Sigmoid colon (tissue), 4 donors: ENCODE results near the gene WDFY4.

Experiments
- POLR2AphosphoS5 ChIP-seq, 4 donors: sonication (generic); formaldehyde crosslinking; IDR thresholded peaks; one replicate each; pipeline ENCODE4 v1.6.1; 2017; ENCODE audit warnings: antibody characterized with exemption in 4 of 4
- TF ChIP-seq, protein P1 (sequence below), 4 experiments: fragments of 450-650 bp in 3 of 4; fragments of 200-600 bp in 1 of 4; IDR thresholded peaks; one replicate each; pipeline ENCODE4 v1.5.1; 2016 to 2019; ENCODE audit warnings: antibody characterized with exemption in 4 of 4, mild to moderate bottlenecking in 3 of 4, moderate library complexity in 2 of 4

- TF ChIP-seq, protein P1, sequence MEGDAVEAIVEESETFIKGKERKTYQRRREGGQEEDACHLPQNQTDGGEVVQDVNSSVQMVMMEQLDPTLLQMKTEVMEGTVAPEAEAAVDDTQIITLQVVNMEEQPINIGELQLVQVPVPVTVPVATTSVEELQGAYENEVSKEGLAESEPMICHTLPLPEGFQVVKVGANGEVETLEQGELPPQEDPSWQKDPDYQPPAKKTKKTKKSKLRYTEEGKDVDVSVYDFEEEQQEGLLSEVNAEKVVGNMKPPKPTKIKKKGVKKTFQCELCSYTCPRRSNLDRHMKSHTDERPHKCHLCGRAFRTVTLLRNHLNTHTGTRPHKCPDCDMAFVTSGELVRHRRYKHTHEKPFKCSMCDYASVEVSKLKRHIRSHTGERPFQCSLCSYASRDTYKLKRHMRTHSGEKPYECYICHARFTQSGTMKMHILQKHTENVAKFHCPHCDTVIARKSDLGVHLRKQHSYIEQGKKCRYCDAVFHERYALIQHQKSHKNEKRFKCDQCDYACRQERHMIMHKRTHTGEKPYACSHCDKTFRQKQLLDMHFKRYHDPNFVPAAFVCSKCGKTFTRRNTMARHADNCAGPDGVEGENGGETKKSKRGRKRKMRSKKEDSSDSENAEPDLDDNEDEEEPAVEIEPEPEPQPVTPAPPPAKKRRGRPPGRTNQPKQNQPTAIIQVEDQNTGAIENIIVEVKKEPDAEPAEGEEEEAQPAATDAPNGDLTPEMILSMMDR (IDR thresholded peaks at IDR 0.05), result no peak
- no peak for TF ChIP-seq POLR2AphosphoS5 (IDR thresholded peaks at IDR 0.05)
These were observed 239.1 kb downstream of the WDFY4 start for GRCh38 chr10:48923748-48924147.
